Trophoblast cell (in vitro differentiated cells and primary cell): Measurements from ENCODE around the gene EPHA6.

Experiments
- DNase-seq, 2 donors: peaks; one replicate each; pipeline ENCODE4 v3.0.0-alpha.2; 2016
- H2AFZ ChIP-seq: 2 replicates; pipeline ENCODE4 v1.6.1; 2013; ENCODE audit warnings: low read length, moderate library complexity, mild to moderate bottlenecking; ENCODE audit not compliant: insufficient read depth, poor library complexity
- H2AK5ac ChIP-seq: 2 replicates; pipeline ENCODE4 v1.6.1; 2013; ENCODE audit warnings: mild to moderate bottlenecking, low read length
- H2BK120ac ChIP-seq: 2 replicates; pipeline ENCODE4 v1.6.1; 2013; ENCODE audit warnings: low read length, mild to moderate bottlenecking, moderate library complexity; ENCODE audit not compliant: insufficient read depth, poor library complexity
- H2BK12ac ChIP-seq: 2 replicates; pipeline ENCODE4 v1.6.1; 2013; ENCODE audit warnings: mild to moderate bottlenecking, low read length, moderate library complexity
- H2BK5ac ChIP-seq: 2 replicates; pipeline ENCODE4 v1.6.1; 2013; ENCODE audit warnings: low read length, low read depth, moderate library complexity, mild to moderate bottlenecking; ENCODE audit not compliant: poor library complexity
- H3K14ac ChIP-seq: 2 replicates; pipeline ENCODE4 v1.6.1; 2013; ENCODE audit warnings: mild to moderate bottlenecking, low read length
- H3K18ac ChIP-seq: 2 replicates; pipeline ENCODE4 v1.6.1; 2013; ENCODE audit warnings: mild to moderate bottlenecking, low read length
- H3K23ac ChIP-seq: 2 replicates; pipeline ENCODE4 v1.6.1; 2013; ENCODE audit warnings: low read length
- H3K27ac ChIP-seq: 2 replicates; pipeline ENCODE4 v1.5.1; 2013; ENCODE audit warnings: low read depth, mild to moderate bottlenecking, inconsistent platforms, low read length, moderate library complexity
- H3K27me3 ChIP-seq: 2 replicates; pipeline ENCODE4 v1.6.1; 2013; ENCODE audit warnings: inconsistent platforms, mild to moderate bottlenecking, low read length, moderate library complexity; ENCODE audit not compliant: insufficient read depth
- H3K36me3 ChIP-seq, 2 experiments: 1 replicate in 1 of 2; 2 replicates in 1 of 2; pipeline ENCODE4 v1.6.1; 2013; ENCODE audit warnings: low read length in 2 of 2, mild to moderate bottlenecking in 2 of 2, moderate library complexity in 1 of 2; ENCODE audit not compliant: insufficient read depth in 2 of 2, control insufficient read depth in 1 of 2
- H3K4ac ChIP-seq: 2 replicates; pipeline ENCODE4 v1.6.1; 2013; ENCODE audit warnings: low read depth, mild to moderate bottlenecking, low read length, moderate library complexity
- H3K4me1 ChIP-seq, 2 experiments: 1 replicate in 1 of 2; 2 replicates in 1 of 2; pipeline ENCODE4 v1.6.1; 2013; ENCODE audit warnings: low read length in 2 of 2, mild to moderate bottlenecking in 2 of 2, moderate library complexity in 1 of 2; ENCODE audit not compliant: insufficient read depth in 2 of 2, control insufficient read depth in 1 of 2
- H3K4me2 ChIP-seq: 2 replicates; pipeline ENCODE4 v1.6.1; 2013; ENCODE audit warnings: inconsistent platforms, mild to moderate bottlenecking, low read length, moderate library complexity
- H3K4me3 ChIP-seq: 2 replicates; pipeline ENCODE4 v1.5.1; 2013; ENCODE audit warnings: mild to moderate bottlenecking, low read depth, low read length, inconsistent platforms
- H3K79me1 ChIP-seq: one replicate; pipeline ENCODE4 v1.6.1; 2013; ENCODE audit warnings: low read length
- H3K79me2 ChIP-seq: 2 replicates; pipeline ENCODE4 v1.6.1; 2013; ENCODE audit warnings: low read length, mild to moderate bottlenecking; ENCODE audit not compliant: control insufficient read depth, insufficient read depth, poor library complexity
- H3K9ac ChIP-seq: 2 replicates; pipeline ENCODE4 v1.6.1; 2013; ENCODE audit warnings: mild to moderate bottlenecking, low read length
- H3K9me3 ChIP-seq: 2 replicates; pipeline ENCODE4 v1.6.1; 2013; ENCODE audit warnings: low read depth, mild to moderate bottlenecking, control low read depth, inconsistent platforms, low read length; ENCODE audit not compliant: insufficient read depth
- H4K12ac ChIP-seq: 2 replicates; pipeline ENCODE4 v1.6.1; 2013; ENCODE audit warnings: low read depth, mild to moderate bottlenecking, low read length, moderate library complexity
- H4K8ac ChIP-seq: 2 replicates; pipeline ENCODE4 v1.6.1; 2013; ENCODE audit warnings: low read depth, mild to moderate bottlenecking, low read length, moderate library complexity
- H4K91ac ChIP-seq: one replicate; pipeline ENCODE4 v1.6.1; 2013; ENCODE audit warnings: low read depth, mild to moderate bottlenecking, low read length, moderate library complexity
- WGBS: extraction: QIAGEN DNeasy Blood & Tissue Kit; methylation state at CpG from one replicate; pipeline ENCODE4 v1.1.7; 2013; ENCODE audit warnings: missing lambda C conversion rate; ENCODE audit not compliant: insufficient read length, insufficient coverage; ENCODE audit errors: extremely low coverage; 5-methylcytosine and 5-hydroxymethylcytosine counted together

Gene EPHA6

DNA sequence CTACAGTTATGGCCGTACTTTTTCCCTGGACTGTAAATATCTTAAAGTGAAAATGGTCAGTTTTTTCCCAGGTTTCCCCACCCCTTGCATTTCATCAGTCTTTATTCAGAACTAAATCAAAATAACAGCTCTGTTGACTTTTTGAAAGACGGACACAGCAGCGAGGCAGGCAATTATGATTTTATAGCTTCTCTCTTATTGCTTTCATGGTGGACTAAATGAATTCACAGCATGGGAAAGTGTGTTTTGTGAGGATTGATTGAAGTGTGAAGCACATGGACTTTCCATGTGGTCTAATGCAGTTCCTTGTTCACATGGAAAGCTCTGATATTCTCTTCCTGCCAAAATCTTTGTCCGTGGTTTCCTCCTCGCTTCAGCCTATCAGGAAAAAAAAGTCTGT is 681.5 kb downstream of the EPHA6 start:
- Histone ChIP-seq H3K18ac (no peak overlapping the region), H3K9ac (no peak overlapping the region), H3K27ac (no peak overlapping the region), H3K79me1 (no peaks in the 10 kb centered on the region), H3K4ac (no peak overlapping the region), H2BK5ac (no peak overlapping the region), H3K9me3 (no peaks in the 10 kb centered on the region), H3K23ac (no peak overlapping the region), H3K14ac (no peak overlapping the region), H2BK12ac (no peak overlapping the region), H3K27me3 (no peaks in the 10 kb centered on the region), H3K4me2 (no peak overlapping the region), H4K12ac (no peak overlapping the region), H3K4me1 (no peaks in the 10 kb centered on the region), H3K79me2 (no peaks in the 10 kb centered on the region), H4K91ac (no peak overlapping the region), H3K36me3 (no peaks in the 10 kb centered on the region), H2BK120ac (no peak overlapping the region), H2AFZ (no peak overlapping the region), H4K8ac (no peak overlapping the region), H2AK5ac (no peak overlapping the region), H3K4me3 (no peak overlapping the region)
- no peak for DNase-seq
- no CpG with 5 or more reads among the region's 5 CpGs for WGBS

DNA sequence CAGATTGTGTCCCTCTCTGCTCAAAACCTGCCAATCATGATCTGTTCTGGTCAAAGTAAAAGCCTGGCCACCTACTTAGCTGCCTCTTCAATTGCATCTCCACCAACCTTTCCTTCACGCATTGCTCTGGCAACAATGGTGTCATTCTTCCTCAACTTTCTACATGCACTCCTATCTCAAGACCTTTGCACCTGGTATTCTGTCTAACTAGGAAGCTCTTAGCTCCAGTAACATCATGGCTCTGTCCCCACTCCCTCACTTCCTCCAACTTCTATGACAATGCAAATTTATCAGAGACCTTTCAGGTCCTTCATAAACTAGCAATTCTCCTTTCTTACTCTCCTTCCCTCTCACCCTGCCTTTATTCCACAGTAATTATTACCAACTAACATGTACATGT is 682.7 kb downstream of the EPHA6 start:
- Histone ChIP-seq H3K4me3 (no peak overlapping the region), H4K91ac (no peak overlapping the region), H2BK12ac (no peak overlapping the region), H3K4me2 (no peak overlapping the region), H3K9me3 (no peaks in the 10 kb centered on the region), H2AFZ (no peak overlapping the region), H2BK5ac (no peak overlapping the region), H3K27ac (no peak overlapping the region), H2BK120ac (no peak overlapping the region), H3K18ac (no peak overlapping the region), H3K23ac (no peak overlapping the region), H3K27me3 (no peaks in the 10 kb centered on the region), H4K12ac (no peak overlapping the region), H3K79me1 (no peaks in the 10 kb centered on the region), H3K9ac (no peak overlapping the region), H3K14ac (no peak overlapping the region), H3K36me3 (no peaks in the 10 kb centered on the region), H3K79me2 (no peaks in the 10 kb centered on the region), H4K8ac (no peak overlapping the region), H2AK5ac (no peak overlapping the region), H3K4ac (no peak overlapping the region), H3K4me1 (no peaks in the 10 kb centered on the region)
- DNase-seq = no peak
- WGBS = no CpG with 5 or more reads among the region's 1 CpG

DNA sequence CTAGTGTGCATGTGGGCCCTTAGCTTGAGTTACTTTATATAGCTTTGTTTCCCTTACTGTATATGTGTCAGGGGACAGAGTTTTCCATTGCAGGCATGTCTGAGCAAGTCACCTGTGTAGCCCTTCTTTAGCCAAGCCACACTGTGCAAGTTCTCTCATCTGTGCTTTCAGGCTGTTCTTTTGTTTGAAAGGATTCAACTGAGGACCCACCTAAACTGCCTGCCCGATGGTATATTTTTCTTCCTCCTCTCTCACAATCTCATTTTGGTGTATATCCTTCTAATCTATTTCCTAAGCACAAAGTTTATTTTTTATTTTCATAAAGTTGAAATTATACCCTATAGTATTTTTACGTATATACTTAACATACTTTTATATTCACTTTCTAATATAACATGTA is 690.1 kb downstream of the EPHA6 start:
- H3K9ac ChIP-seq = no peak overlapping the region
- no peak overlapping the region for H2AFZ ChIP-seq
- no peak overlapping the region for H4K91ac ChIP-seq
- H3K4ac ChIP-seq = no peak overlapping the region
- no CpG with 5 or more reads among the region's 2 CpGs for WGBS
- H3K27ac ChIP-seq = no peak overlapping the region
- no peak overlapping the region for H2BK120ac ChIP-seq
- no peaks in the 10 kb centered on the region for H3K4me1 ChIP-seq
- H3K9me3 ChIP-seq = peaks cover 2% of the 10 kb centered on the region
- no peaks in the 10 kb centered on the region for H3K36me3 ChIP-seq
- no peak overlapping the region for H2AK5ac ChIP-seq
- H3K4me3 ChIP-seq = no peak overlapping the region
- H3K79me1 ChIP-seq = no peaks in the 10 kb centered on the region
- H4K12ac ChIP-seq = no peak overlapping the region
- H2BK5ac ChIP-seq = no peak overlapping the region
- no peak overlapping the region for H3K4me2 ChIP-seq
- no peak for DNase-seq
- H4K8ac ChIP-seq = no peak overlapping the region
- peaks cover 3% of the 10 kb centered on the region for H3K27me3 ChIP-seq
- H3K23ac ChIP-seq = no peak overlapping the region
- no peak overlapping the region for H2BK12ac ChIP-seq
- H3K18ac ChIP-seq = no peak overlapping the region
- H3K79me2 ChIP-seq = no peaks in the 10 kb centered on the region
- no peak overlapping the region for H3K14ac ChIP-seq

DNA sequence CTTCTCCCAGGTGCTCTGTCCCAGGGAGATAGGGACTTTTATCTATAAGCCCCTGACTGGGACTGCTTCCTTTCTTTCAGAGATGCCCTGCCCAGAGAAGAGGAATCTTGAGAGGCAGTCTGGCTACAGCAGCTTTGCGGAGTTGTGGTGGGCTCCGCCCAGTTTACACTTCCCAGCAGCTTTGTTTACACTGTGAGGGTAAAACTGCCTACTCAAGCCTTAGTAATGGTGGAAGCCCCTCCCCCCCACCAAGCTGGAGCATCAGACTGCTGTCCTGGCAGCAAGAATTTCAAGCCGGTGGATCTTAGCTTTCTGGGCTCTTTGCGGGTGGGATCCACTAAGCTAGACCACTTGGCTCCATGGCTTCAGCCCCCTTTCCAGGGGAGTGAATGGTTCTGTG is 696.4 kb downstream of the EPHA6 start:
- no peaks in the 10 kb centered on the region for H3K79me1 ChIP-seq
- H3K23ac ChIP-seq = no peak overlapping the region
- H3K14ac ChIP-seq = no peak overlapping the region
- H3K79me2 ChIP-seq = no peaks in the 10 kb centered on the region
- no CpG with 5 or more reads among the region's 4 CpGs for WGBS
- H3K27ac ChIP-seq = no peak overlapping the region
- H2AFZ ChIP-seq = no peak overlapping the region
- H3K4me1 ChIP-seq = no peaks in the 10 kb centered on the region
- no peak overlapping the region for H2BK120ac ChIP-seq
- no peak overlapping the region for H2BK5ac ChIP-seq
- no peak for DNase-seq
- H2AK5ac ChIP-seq = no peak overlapping the region
- no peaks in the 10 kb centered on the region for H3K27me3 ChIP-seq
- H4K12ac ChIP-seq = no peak overlapping the region
- H3K4me2 ChIP-seq = no peak overlapping the region
- no peak overlapping the region for H3K4me3 ChIP-seq
- H3K36me3 ChIP-seq = no peaks in the 10 kb centered on the region
- H3K9ac ChIP-seq = no peak overlapping the region
- H2BK12ac ChIP-seq = no peak overlapping the region
- H4K8ac ChIP-seq = no peak overlapping the region
- no peak overlapping the region for H4K91ac ChIP-seq
- H3K18ac ChIP-seq = no peak overlapping the region
- no peaks in the 10 kb centered on the region for H3K9me3 ChIP-seq
- no peak overlapping the region for H3K4ac ChIP-seq
